Measurements from ENCODE around the gene DYNC1I1. TPM values are rescaled to one million over a fixed set of nuclear protein-coding genes. Genes with fewer than 3 reads are reported as not detected.
"Not testable (repeated sequence)": the region's sequence is repeated elsewhere in the genome, so short reads cannot be mapped to it uniquely, and the experiment has no call there.

The DYNC1I1 gene
- total RNA-seq, 1 experiment from 2014 or later, result 3.6 TPM

- CTCF ChIA-PET, result no interaction called here
- Histone ChIP-seq H3K9me3 (ENCODE audit: low read depth, low read length, poor library complexity, severe bottlenecking) (no peaks in the 10 kb centered on the region), H3K27me3 (replicated peaks; ENCODE audit: insufficient read depth, low read depth, low read length, poor library complexity) (no peaks in the 10 kb centered on the region), H3K4me3 (ENCODE audit: low read depth, low read length, poor library complexity, severe bottlenecking) (no peak overlapping the region), H3K36me3 (ENCODE audit: insufficient read depth, low read length, poor library complexity, severe bottlenecking) (no peaks in the 10 kb centered on the region), H3K27ac (ENCODE audit: low read depth, low read length, poor library complexity, severe bottlenecking) (no peak overlapping the region), H3K4me1 (ENCODE audit: insufficient read depth, low read length, poor library complexity, severe bottlenecking) (peaks cover 4% of the 10 kb centered on the region)
- DNase-seq (ENCODE audit: low spot score), result peak; percentile 36
- intact Hi-C loops (cut with micrococcal nuclease; ENCODE audit: unreplicated experiment), result no loop called here
- POLR2A ChIA-PET (ENCODE audit: low non-redundant PET), result interaction anchor here (0.9 kb wide), 1 partner anchor 899 kb away, joined by 4 read pairs; no protein-coding TSS in a partner anchor
- TF ChIP-seq EZH2 (IDR thresholded peaks at IDR 0.05; ENCODE audit: borderline replicate concordance, low read depth, low read length, poor library complexity, severe bottlenecking) (no peak), CTCF (conservative IDR thresholded peaks at IDR 0.05; ENCODE audit: low read depth, low read length) (no peak)
- BruUV-seq (replicated peaks), result no TSS peak
Measured at GRCh38 chr7:95933618-95934017, 161.3 kb downstream of the DYNC1I1 start.

GRCh38 chr7:95944867-95945266 lies 172.5 kb downstream of the DYNC1I1 start:
- H3K9me3 ChIP-seq (ENCODE audit: low read depth, low read length, poor library complexity, severe bottlenecking); H3K27ac ChIP-seq (ENCODE audit: low read depth, low read length, poor library complexity, severe bottlenecking); CTCF ChIA-PET; H3K36me3 ChIP-seq (ENCODE audit: insufficient read depth, low read length, poor library complexity, severe bottlenecking); H3K4me1 ChIP-seq (ENCODE audit: insufficient read depth, low read length, poor library complexity, severe bottlenecking); POLR2A ChIA-PET (ENCODE audit: low non-redundant PET); H3K27me3 ChIP-seq (replicated peaks; ENCODE audit: insufficient read depth, low read depth, low read length, poor library complexity); BruUV-seq (replicated peaks); DNase-seq (ENCODE audit: low spot score); intact Hi-C loops (cut with micrococcal nuclease; ENCODE audit: unreplicated experiment); H3K4me3 ChIP-seq (ENCODE audit: low read depth, low read length, poor library complexity, severe bottlenecking): not testable (repeated sequence)

- no peaks in the 10 kb centered on the region for H3K36me3 ChIP-seq (ENCODE audit: insufficient read depth, low read length, poor library complexity, severe bottlenecking)
- no peak for DNase-seq (ENCODE audit: low spot score)
- intact Hi-C loops (cut with micrococcal nuclease; ENCODE audit: unreplicated experiment), result no loop called here
- H3K4me3 ChIP-seq (ENCODE audit: low read depth, low read length, poor library complexity, severe bottlenecking), result no peak overlapping the region
- no TSS peak for BruUV-seq (replicated peaks)
- TF ChIP-seq CTCF (conservative IDR thresholded peaks at IDR 0.05; ENCODE audit: low read depth, low read length) (no peak), EZH2 (IDR thresholded peaks at IDR 0.05; ENCODE audit: borderline replicate concordance, low read depth, low read length, poor library complexity, severe bottlenecking) (no peak)
- no peaks in the 10 kb centered on the region for H3K27me3 ChIP-seq (replicated peaks; ENCODE audit: insufficient read depth, low read depth, low read length, poor library complexity)
- CTCF ChIA-PET, result no interaction called here
- POLR2A ChIA-PET (ENCODE audit: low non-redundant PET), result interaction anchor here (0.6 kb wide), 1 partner anchor 53 kb away, joined by 3 read pairs; no protein-coding TSS in a partner anchor
- H3K27ac ChIP-seq (ENCODE audit: low read depth, low read length, poor library complexity, severe bottlenecking), result no peak overlapping the region
- H3K4me1 ChIP-seq (ENCODE audit: insufficient read depth, low read length, poor library complexity, severe bottlenecking), result no peaks in the 10 kb centered on the region
- H3K9me3 ChIP-seq (ENCODE audit: low read depth, low read length, poor library complexity, severe bottlenecking), result no peaks in the 10 kb centered on the region
Measured at GRCh38 chr7:95950698-95951097, 178.3 kb downstream of the DYNC1I1 start.

- intact Hi-C loops (cut with micrococcal nuclease; ENCODE audit: unreplicated experiment), result no loop called here
- H3K27me3 ChIP-seq (replicated peaks; ENCODE audit: insufficient read depth, low read depth, low read length, poor library complexity), result no peaks in the 10 kb centered on the region
- CTCF ChIA-PET, result no interaction called here
Measured at GRCh38 chr7:95951531-95951930, 179.2 kb downstream of the DYNC1I1 start.

More at GRCh38 chr7:95951531-95951930, 179.2 kb downstream of the DYNC1I1 start:
- no TSS peak for BruUV-seq (replicated peaks)
- Histone ChIP-seq H3K36me3 (ENCODE audit: insufficient read depth, low read length, poor library complexity, severe bottlenecking) (no peaks in the 10 kb centered on the region), H3K4me3 (ENCODE audit: low read depth, low read length, poor library complexity, severe bottlenecking) (no peak overlapping the region), H3K4me1 (ENCODE audit: insufficient read depth, low read length, poor library complexity, severe bottlenecking) (no peaks in the 10 kb centered on the region), H3K9me3 (ENCODE audit: low read depth, low read length, poor library complexity, severe bottlenecking) (no peaks in the 10 kb centered on the region), H3K27ac (ENCODE audit: low read depth, low read length, poor library complexity, severe bottlenecking) (no peak overlapping the region)
- DNase-seq (ENCODE audit: low spot score), result no peak
- TF ChIP-seq EZH2 (IDR thresholded peaks at IDR 0.05; ENCODE audit: borderline replicate concordance, low read depth, low read length, poor library complexity, severe bottlenecking) (no peak), CTCF (conservative IDR thresholded peaks at IDR 0.05; ENCODE audit: low read depth, low read length) (no peak)
- POLR2A ChIA-PET (ENCODE audit: low non-redundant PET), result no interaction called here

Measured in A673 (cell line).